Endothelial cell of umbilical vein (primary cell): ENCODE data around the gene KCNB1.

Experiments used
- CTCF ChIP-seq, 2 donors: IDR thresholded peaks; 1 replicate in 1 of 2; 2 replicates in 1 of 2; pipeline ENCODE4 v1.5.1; 2011; ENCODE audit warnings: low read length in 2 of 2, mild to moderate bottlenecking in 2 of 2, moderate library complexity in 2 of 2, control low read depth in 1 of 2, inconsistent platforms in 1 of 2, low read depth in 1 of 2; ENCODE audit not compliant: insufficient read depth in 1 of 2; ENCODE audit errors: extremely low read depth in 1 of 2
- EZH2 ChIP-seq: IDR thresholded peaks from 2 replicates; pipeline ENCODE4 v1.6.1; 2012; ENCODE audit warnings: borderline replicate concordance, low read depth, mild to moderate bottlenecking, moderate library complexity, low read length, inconsistent platforms; ENCODE audit not compliant: severe bottlenecking
- FOS ChIP-seq: IDR thresholded peaks from 2 replicates; pipeline ENCODE4 v1.6.1; 2011; ENCODE audit warnings: mild to moderate bottlenecking, low read length, moderate library complexity, borderline replicate concordance; ENCODE audit not compliant: insufficient read depth
- JUN ChIP-seq: IDR thresholded peaks from 2 replicates; pipeline ENCODE4 v1.6.1; 2011; ENCODE audit warnings: borderline replicate concordance, low read depth; ENCODE audit not compliant: insufficient read length, insufficient read depth
- MAX ChIP-seq: IDR thresholded peaks from 2 replicates; pipeline ENCODE4 v1.6.1; 2011; ENCODE audit not compliant: insufficient read depth, insufficient read length
- MYC ChIP-seq: IDR thresholded peaks from one replicate; pipeline ENCODE4 v1.6.1; 2011; ENCODE audit warnings: mild to moderate bottlenecking, low read depth, low read length
- POLR2A ChIP-seq: IDR thresholded peaks from 2 replicates; pipeline ENCODE4 v1.6.1; 2012; ENCODE audit warnings: low read depth, mild to moderate bottlenecking, control low read depth, low read length
- POLR2AphosphoS5 ChIP-seq: IDR thresholded peaks from 2 replicates; pipeline ENCODE4 v1.6.1; 2012; ENCODE audit warnings: low read depth, mild to moderate bottlenecking, control low read depth, low read length, moderate library complexity; ENCODE audit not compliant: insufficient read depth

GRCh38 chr20:49413677-49414076 is 68.8 kb downstream of the KCNB1 start:
- TF ChIP-seq CTCF (IDR thresholded peaks at IDR 0.05; ENCODE audit: extremely low read depth in 1 of 2, insufficient read depth in 1 of 2, low read depth in 1 of 2, low read length in 2 of 2) (no peak), POLR2A (no peak), POLR2AphosphoS5 (no peak), EZH2 (no peak), MAX (no peak), JUN (no peak), MYC (no peak), FOS (no peak)
